K562 (cell line): ENCODE measurements around the gene SND1. TPM values are rescaled to one million over a fixed set of nuclear protein-coding genes. Genes with fewer than 3 reads are reported as not detected.

Experiments used
- ATAC-seq: fragments of 200-7000 bp; cut with Tn5 transposase; 3 replicates; pipeline ENCODE4 v1.9.1; 2020; ENCODE audit warnings: moderate library complexity
- BruUV-seq: library from RNA; stranded (reverse); fragments of 400-500 nt; replicated peaks from 2 replicates; lab custom pipeline; 2021; lab: Mats Ljungman, UMichigan
- CTCF ChIA-PET: fragments of 300-600 bp; formaldehyde crosslinking; extraction: SDS; loops from one replicate; lab custom pipeline; 2021; ENCODE audit warnings: low intra/inter-chr PET ratio; lab: Yijun Ruan, JAX
- POLR2A ChIA-PET: fragments of 300-600, 350-650 bp; sonication (Branson Sonifier 250); formaldehyde crosslinking; extraction: SDS; loops from one replicate; lab custom pipeline; 2021; ENCODE audit warnings: antibody characterized with exemption, inconsistent platforms; lab: Yijun Ruan, JAX
- DNase-seq, 4 experiments: peaks; one replicate each; pipeline versions ENCODE4 v3.0.0 to v3.0.0-alpha.2; 2011 to 2018; ENCODE audit warnings: low spot score in 3 of 4, mixed read lengths in 3 of 4; ENCODE audit errors: extremely low read depth in 1 of 4
- FAIRE-seq: peaks from 2 replicates; lab custom pipeline; 2011; peaks lifted over from hg19 to GRCh38; lab: Jason Lieb, UNC
- H2AFZ ChIP-seq: 2 replicates; pipeline ENCODE4 v1.6.0; 2011; ENCODE audit warnings: low read depth, low read length, control low read depth, inconsistent platforms
- H3K27ac ChIP-seq: fragments of 200-600 bp; 3 replicates; pipeline ENCODE4 v1.8.0; 2011; ENCODE audit warnings: low read depth, mild to moderate bottlenecking, control low read depth, inconsistent platforms, low read length, moderate library complexity, mixed read lengths; ENCODE audit errors: extremely low read depth
- H3K27me3 ChIP-seq, 2 experiments: fragments of 300-600 bp in 1 of 2; 2 replicates in 1 of 2; 3 replicates in 1 of 2; pipeline versions ENCODE4 v1.6.0 to v1.8.0; 2011; ENCODE audit warnings: inconsistent platforms in 2 of 2, low read length in 2 of 2, mild to moderate bottlenecking in 1 of 2, mixed read lengths in 1 of 2, moderate library complexity in 1 of 2; ENCODE audit not compliant: control insufficient read depth in 2 of 2, insufficient read depth in 2 of 2
- H3K36me3 ChIP-seq: fragments of 300-600 bp; 3 replicates; pipeline ENCODE4 v1.8.0; 2011; ENCODE audit warnings: mild to moderate bottlenecking, low read length, inconsistent platforms; ENCODE audit not compliant: control insufficient read depth, insufficient read depth
- H3K4me1 ChIP-seq, 2 experiments: fragments of 200-600 bp in 1 of 2; replicated peaks in 1 of 2; 2 replicates in 1 of 2; 3 replicates in 1 of 2; pipeline versions ENCODE4 v1.5.1 to v1.8.0; 2011; ENCODE audit warnings: inconsistent platforms in 2 of 2, low read length in 2 of 2, mild to moderate bottlenecking in 1 of 2, mixed read lengths in 1 of 2, moderate library complexity in 1 of 2; ENCODE audit not compliant: control insufficient read depth in 2 of 2, insufficient read depth in 2 of 2
- H3K4me2 ChIP-seq: 2 replicates; pipeline ENCODE4 v1.6.1; 2011; ENCODE audit warnings: low read length, control low read depth, inconsistent platforms, mixed read lengths; ENCODE audit not compliant: insufficient read depth
- H3K4me3 ChIP-seq: fragments of 200-600 bp; sonication (generic), shearing (Covaris generic); 2 replicates; pipeline ENCODE4 v1.5.1; 2016; ENCODE audit warnings: control low read depth, inconsistent platforms
- H3K79me2 ChIP-seq: fragments of 200-600 bp; 3 replicates; pipeline ENCODE4 v1.8.0; 2011; ENCODE audit warnings: low read length, inconsistent platforms; ENCODE audit not compliant: control insufficient read depth, insufficient read depth
- H3K9ac ChIP-seq, 2 experiments: 2 replicates each; pipeline versions ENCODE4 v1.6.0 to v1.6.1; 2011; ENCODE audit warnings: low read depth in 2 of 2, low read length in 2 of 2, control low read depth in 1 of 2, inconsistent platforms in 1 of 2, mild to moderate bottlenecking in 1 of 2, mixed read lengths in 1 of 2; ENCODE audit not compliant: insufficient read depth in 1 of 2
- H3K9me1 ChIP-seq: one replicate; pipeline ENCODE4 v1.6.0; 2011; ENCODE audit warnings: inconsistent platforms, mild to moderate bottlenecking, low read length, moderate library complexity; ENCODE audit not compliant: control insufficient read depth, insufficient read depth
- H3K9me3 ChIP-seq: replicated peaks from 2 replicates; pipeline ENCODE4 v1.5.1; 2011; ENCODE audit warnings: low read depth, low read length, inconsistent platforms; ENCODE audit not compliant: control insufficient read depth, insufficient read depth
- H4K20me1 ChIP-seq: replicated peaks from 2 replicates; pipeline ENCODE4 v1.6.1; 2011; ENCODE audit warnings: low read length, inconsistent platforms, mixed read lengths; ENCODE audit not compliant: control insufficient read depth, insufficient read depth
- WGBS: fragments of 100-300 bp; shearing (Covaris generic); methylation state at CpG from one replicate; pipeline ENCODE4 v1.1.6; 2016; ENCODE audit warnings: low coverage, mixed read lengths; ENCODE audit not compliant: insufficient coverage; ENCODE audit errors: missing lambda C conversion rate; 5-methylcytosine and 5-hydroxymethylcytosine counted together
- in situ Hi-C: fragments of 300-500 bp; cut with MboI; formaldehyde crosslinking; loops from 4 replicates; pipeline ENCODE4 v1.15.0; 2018; ENCODE audit warnings: inconsistent platforms, mixed read lengths
- intact Hi-C: fragments of 100-400 bp; cut with micrococcal nuclease; formaldehyde crosslinking; loops from 2 replicates; pipeline ENCODE4 v1.14.2; 2022
- polyA plus RNA-seq, 8 experiments: library from polyadenylated mRNA; depleted of rRNA in 4 of 8; stranded (reverse) in 5 of 8; unstranded in 3 of 8; fragments of >200 nt; fragmentation: Nextera tagmentation in 2 of 8; fragmentation: Illumina TruSeq in 1 of 8; extraction: Ambion mirVana in 2 of 8; extraction: Trizol in 1 of 8; gene quantifications; 2 replicates each; pipeline versions ENCODE4 v1.2.1 to v1.2.3, GENCODE V29; 2011 to 2014; ENCODE audit warnings: inconsistent platforms in 1 of 8, missing spikeins in 1 of 8
- total RNA-seq, 7 experiments: library from RNA; depleted of rRNA in 6 of 7; stranded (reverse); fragments of >200 nt in 6 of 7; fragmentation: Illumina TruSeq in 2 of 7; extraction: Trizol in 2 of 7; gene quantifications; 2 replicates each; pipeline versions ENCODE4 v1.2.1 to v1.2.3, GENCODE V29; 2011 to 2021; ENCODE audit warnings: low replicate concordance in 1 of 7
- TF ChIP-seq, protein P1 (sequence below), 3 experiments: IDR thresholded peaks in 2 of 3; conservative IDR thresholded peaks in 1 of 3; 2 replicates each; pipeline ENCODE4 v1.5.1; 2011 to 2012; ENCODE audit warnings: low read length in 3 of 3, mild to moderate bottlenecking in 3 of 3, control low read depth in 2 of 3, improper control_type of control experiment in 1 of 3, inconsistent platforms in 1 of 3, low read depth in 1 of 3, mixed read lengths in 1 of 3, moderate library complexity in 1 of 3; ENCODE audit not compliant: insufficient read depth in 2 of 3
- TF ChIP-seq, protein P2 (sequence below): fragments of 450-650 bp; IDR thresholded peaks from 2 replicates; pipeline ENCODE4 v1.6.1; 2014; ENCODE audit warnings: low read depth, mild to moderate bottlenecking, moderate library complexity, borderline replicate concordance

Gene SND1
- total and polyA plus RNA-seq, 9 of the 15 experiments (the other 6 are each of a cell fraction or from before 2014, with no cell fraction given) = 46.5 to 307 (median 191) TPM

DNA sequence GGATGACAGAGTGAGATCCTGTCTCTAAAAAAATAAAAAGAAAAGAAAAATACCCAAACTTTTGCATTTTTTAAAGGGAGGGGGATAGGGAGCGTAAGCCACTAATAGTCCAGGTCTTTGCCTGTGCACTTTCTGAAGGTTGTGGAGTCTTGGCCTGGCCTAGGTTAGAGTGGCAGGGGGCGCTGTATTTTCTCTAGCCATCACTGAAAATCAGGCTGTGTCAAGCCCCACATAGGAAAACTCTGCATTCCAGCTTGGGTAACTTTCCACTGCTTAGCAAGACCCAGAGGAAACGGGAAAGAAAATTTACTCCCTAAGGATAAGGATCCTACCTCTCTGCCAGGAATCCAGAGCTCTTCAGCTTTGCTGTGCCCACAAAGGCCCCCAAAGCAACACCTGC lies 23.5 kb upstream of the SND1 start:
- no peak for FAIRE-seq
- 2% methylated on average over 3 of the region's 3 CpGs for WGBS

More for the DNA sequence above, 23.5 kb upstream of the SND1 start:
- CTCF ChIA-PET = interaction anchor here (0.6 to 1.8 kb wide), 2 partner anchors 90 to 581 kb away, joined by 3 to 7 read pairs; no protein-coding TSS in a partner anchor
- Histone ChIP-seq H2AFZ (no peak overlapping the region), H3K9ac (no peak overlapping the region), H3K79me2 (no peaks in the 10 kb centered on the region), H3K4me3 (no peak overlapping the region), H3K27ac (no peak overlapping the region), H3K4me2 (no peak overlapping the region), H4K20me1 (no peaks in the 10 kb centered on the region), H3K27me3 (peaks cover 10 to 18% of the 10 kb centered on the region in 2 experiments), H3K9me1 (no peaks in the 10 kb centered on the region), H3K4me1 (no peaks in the 10 kb centered on the region), H3K36me3 (no peaks in the 10 kb centered on the region), H3K9me3 (no peaks in the 10 kb centered on the region)
- intact Hi-C loops (loop anchor here (5.0 kb wide), 1 partner anchor 126 kb away; no protein-coding TSS in a partner anchor), in situ Hi-C loops (no loop called here)
- POLR2A ChIA-PET = interaction anchor here (0.6 to 1.0 kb wide), 5 partner anchors 9 to 464 kb away, joined by 3 to 4 read pairs (median 3); partner anchors contain the start of gene SND1
- ATAC-seq (peak; percentile 81), DNase-seq (peak in 1 of 4 experiments; percentile 36)
- TF ChIP-seq, protein P1, sequence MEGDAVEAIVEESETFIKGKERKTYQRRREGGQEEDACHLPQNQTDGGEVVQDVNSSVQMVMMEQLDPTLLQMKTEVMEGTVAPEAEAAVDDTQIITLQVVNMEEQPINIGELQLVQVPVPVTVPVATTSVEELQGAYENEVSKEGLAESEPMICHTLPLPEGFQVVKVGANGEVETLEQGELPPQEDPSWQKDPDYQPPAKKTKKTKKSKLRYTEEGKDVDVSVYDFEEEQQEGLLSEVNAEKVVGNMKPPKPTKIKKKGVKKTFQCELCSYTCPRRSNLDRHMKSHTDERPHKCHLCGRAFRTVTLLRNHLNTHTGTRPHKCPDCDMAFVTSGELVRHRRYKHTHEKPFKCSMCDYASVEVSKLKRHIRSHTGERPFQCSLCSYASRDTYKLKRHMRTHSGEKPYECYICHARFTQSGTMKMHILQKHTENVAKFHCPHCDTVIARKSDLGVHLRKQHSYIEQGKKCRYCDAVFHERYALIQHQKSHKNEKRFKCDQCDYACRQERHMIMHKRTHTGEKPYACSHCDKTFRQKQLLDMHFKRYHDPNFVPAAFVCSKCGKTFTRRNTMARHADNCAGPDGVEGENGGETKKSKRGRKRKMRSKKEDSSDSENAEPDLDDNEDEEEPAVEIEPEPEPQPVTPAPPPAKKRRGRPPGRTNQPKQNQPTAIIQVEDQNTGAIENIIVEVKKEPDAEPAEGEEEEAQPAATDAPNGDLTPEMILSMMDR (IDR thresholded peaks at IDR 0.05 in 2 of 3, conservative IDR thresholded peaks at IDR 0.05 in 1 of 3; ENCODE audit: insufficient read depth in 2 of 3, low read depth in 1 of 3, low read length in 3 of 3) = peak; percentile 33 to 59 (median 56); a peak in 4 of 6 replicates
- TF ChIP-seq, protein P2, sequence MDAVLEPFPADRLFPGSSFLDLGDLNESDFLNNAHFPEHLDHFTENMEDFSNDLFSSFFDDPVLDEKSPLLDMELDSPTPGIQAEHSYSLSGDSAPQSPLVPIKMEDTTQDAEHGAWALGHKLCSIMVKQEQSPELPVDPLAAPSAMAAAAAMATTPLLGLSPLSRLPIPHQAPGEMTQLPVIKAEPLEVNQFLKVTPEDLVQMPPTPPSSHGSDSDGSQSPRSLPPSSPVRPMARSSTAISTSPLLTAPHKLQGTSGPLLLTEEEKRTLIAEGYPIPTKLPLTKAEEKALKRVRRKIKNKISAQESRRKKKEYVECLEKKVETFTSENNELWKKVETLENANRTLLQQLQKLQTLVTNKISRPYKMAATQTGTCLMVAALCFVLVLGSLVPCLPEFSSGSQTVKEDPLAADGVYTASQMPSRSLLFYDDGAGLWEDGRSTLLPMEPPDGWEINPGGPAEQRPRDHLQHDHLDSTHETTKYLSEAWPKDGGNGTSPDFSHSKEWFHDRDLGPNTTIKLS = no peak
- no TSS peak for BruUV-seq
